HepG2 (cell line): Measurements from ENCODE around the gene SLC8A2. TPM values are rescaled to one million over a fixed set of nuclear protein-coding genes. Genes with fewer than 3 reads are reported as not detected.

Experiments
- CAMTA2 ChIP-seq: sonication (generic); formaldehyde crosslinking; IDR thresholded peaks from 2 replicates; pipeline ENCODE4 v1.4.0; 2020; ENCODE audit warnings: mild to moderate bottlenecking, missing genetic modification reagents, borderline replicate concordance
- ERF ChIP-seq: IDR thresholded peaks from 2 replicates; pipeline ENCODE4 v1.6.1; 2018; ENCODE audit warnings: missing biosample characterization, missing genetic modification reagents
- GZF1 ChIP-seq: sonication (generic); formaldehyde crosslinking; IDR thresholded peaks from 2 replicates; pipeline ENCODE4 v1.5.1; 2020; ENCODE audit warnings: mild to moderate bottlenecking, missing genetic modification reagents
- KDM5B ChIP-seq: sonication (generic); formaldehyde crosslinking; IDR thresholded peaks from 2 replicates; pipeline ENCODE4 v1.4.0; 2020; ENCODE audit warnings: missing genetic modification reagents, mild to moderate bottlenecking, borderline replicate concordance
- MNT ChIP-seq: fragments of 450-650 bp; IDR thresholded peaks from 2 replicates; pipeline ENCODE4 v1.6.1; 2016
- NFE2 ChIP-seq: sonication (generic); formaldehyde crosslinking; IDR thresholded peaks from 2 replicates; pipeline ENCODE4 v1.4.0; 2020; ENCODE audit warnings: missing genetic modification reagents
- NONO ChIP-seq, 2 experiments: fragments of 450-650 bp in 1 of 2; sonication (generic) in 1 of 2; formaldehyde crosslinking in 1 of 2; IDR thresholded peaks in 1 of 2; conservative IDR thresholded peaks in 1 of 2; 2 replicates each; pipeline versions ENCODE4 v1.6.1 to v1.8.0; 2017 to 2022; ENCODE audit warnings: mild to moderate bottlenecking in 1 of 2, missing genetic modification reagents in 1 of 2, moderate library complexity in 1 of 2
- PCBP2 ChIP-seq: fragments of 200-400 bp; formaldehyde crosslinking; optimal IDR thresholded peaks from 2 replicates; pipeline ENCODE3; 2018; ENCODE audit warnings: low read length, low read depth; ENCODE audit not compliant: poor library complexity, severe bottlenecking
- POLR2G ChIP-seq: fragments of 200-400 bp; formaldehyde crosslinking; IDR thresholded peaks from 2 replicates; pipeline ENCODE4 v1.6.1; 2018; ENCODE audit warnings: mild to moderate bottlenecking, low read depth, low read length, moderate library complexity
- RBM22 ChIP-seq: fragments of 200-400 bp; formaldehyde crosslinking; optimal IDR thresholded peaks from 2 replicates; pipeline ENCODE3; 2017; ENCODE audit warnings: mild to moderate bottlenecking, low read length, moderate library complexity
- SIX4 ChIP-seq: sonication (generic); formaldehyde crosslinking; IDR thresholded peaks from 2 replicates; pipeline ENCODE4 v1.4.0; 2020; ENCODE audit warnings: missing genetic modification reagents
- ZNF30 ChIP-seq: sonication (generic); formaldehyde crosslinking; IDR thresholded peaks from 2 replicates; pipeline ENCODE4 v1.5.0; 2020; ENCODE audit warnings: mild to moderate bottlenecking, missing genetic modification reagents
- ZNF773 ChIP-seq: sonication (generic); formaldehyde crosslinking; IDR thresholded peaks from 2 replicates; pipeline ENCODE4 v1.4.0; 2020; ENCODE audit warnings: missing genetic modification reagents, borderline replicate concordance
- ZNF780A ChIP-seq: sonication (generic); formaldehyde crosslinking; IDR thresholded peaks from 2 replicates; pipeline ENCODE4 v1.8.0; 2022; ENCODE audit warnings: mild to moderate bottlenecking, missing genetic modification reagents, moderate library complexity
- ZNF83 ChIP-seq: sonication (generic); formaldehyde crosslinking; IDR thresholded peaks from 2 replicates; pipeline ENCODE4 v1.4.0; 2020; ENCODE audit warnings: missing genetic modification reagents, mild to moderate bottlenecking, borderline replicate concordance
- ZNF850 ChIP-seq: sonication (generic); formaldehyde crosslinking; conservative IDR thresholded peaks from 2 replicates; pipeline ENCODE4 v1.9.0; 2021; ENCODE audit warnings: mild to moderate bottlenecking, missing genetic modification reagents
- ZSCAN5A ChIP-seq: sonication (generic); formaldehyde crosslinking; IDR thresholded peaks from 2 replicates; pipeline ENCODE4 v1.8.0; 2022; ENCODE audit warnings: mild to moderate bottlenecking, missing genetic modification reagents, borderline replicate concordance
- polyA plus RNA-seq, 8 experiments: library from polyadenylated mRNA; depleted of rRNA in 3 of 8; stranded (reverse) in 7 of 8; unstranded in 1 of 8; fragments of >200 nt; fragmentation: Illumina TruSeq in 4 of 8; extraction: Trizol in 4 of 8; gene quantifications; 2 replicates each; pipeline versions ENCODE4 v1.2.1 to v1.2.3, GENCODE V29; 2011 to 2016; ENCODE audit warnings: low read depth in 4 of 8, missing spikeins in 1 of 8, mixed read lengths in 1 of 8; ENCODE audit not compliant: insufficient read depth in 1 of 8
- total RNA-seq, 5 experiments: library from RNA; depleted of rRNA; stranded (reverse); fragments of >200 nt; fragmentation: Illumina TruSeq; extraction: Trizol; gene quantifications; 2 replicates each; pipeline ENCODE4 v1.2.3, GENCODE V29; 2016; ENCODE audit warnings: low read depth in 1 of 5
- TF ChIP-seq, protein P1 (sequence below): IDR thresholded peaks from 2 replicates; pipeline ENCODE4 v1.6.1; 2016; ENCODE audit warnings: missing genetic modification reagents, missing compliant biosample characterization
- TF ChIP-seq, protein P2 (sequence below): sonication (generic); formaldehyde crosslinking; IDR thresholded peaks from 2 replicates; pipeline ENCODE4 v1.4.0; 2020; ENCODE audit warnings: missing genetic modification reagents
- TF ChIP-seq, protein P3 (sequence below): sonication (generic); formaldehyde crosslinking; IDR thresholded peaks from 2 replicates; pipeline ENCODE4 v1.4.0; 2020; ENCODE audit warnings: missing genetic modification reagents

Gene SLC8A2
- total and polyA plus RNA-seq, 2 of the 13 experiments (the other 11 are each of a cell fraction or from before 2014, with no cell fraction given), result 0.02 TPM; not detected in 1

- no peak for TF ChIP-seq NONO (IDR thresholded peaks at IDR 0.05)
- peak; percentile 44; the same call in 1 of the 2 replicates for TF ChIP-seq NONO (CRISPR knock-in tag; conservative IDR thresholded peaks at IDR 0.05)
- TF ChIP-seq PCBP2, result no peak
- TF ChIP-seq KDM5B (CRISPR knock-in tag), result peak; percentile 65; the same call in 1 of the 2 replicates
- no peak for TF ChIP-seq ZNF850 (CRISPR knock-in tag)
- TF ChIP-seq ZNF780A (CRISPR knock-in tag), result no peak
- no peak for TF ChIP-seq ZNF773 (CRISPR knock-in tag)
- TF ChIP-seq NFE2 (CRISPR knock-in tag), result no peak
- TF ChIP-seq, protein P1, sequence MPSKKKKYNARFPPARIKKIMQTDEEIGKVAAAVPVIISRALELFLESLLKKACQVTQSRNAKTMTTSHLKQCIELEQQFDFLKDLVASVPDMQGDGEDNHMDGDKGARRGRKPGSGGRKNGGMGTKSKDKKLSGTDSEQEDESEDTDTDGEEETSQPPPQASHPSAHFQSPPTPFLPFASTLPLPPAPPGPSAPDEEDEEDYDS (CRISPR knock-in tag), result peak; percentile 11; the same call in 1 of the 2 replicates
- TF ChIP-seq RBM22, result no peak
- no peak for TF ChIP-seq GZF1 (CRISPR knock-in tag)
- TF ChIP-seq ZNF83 (CRISPR knock-in tag), result no peak; the same call in 1 of the 2 replicates
- TF ChIP-seq, protein P2, sequence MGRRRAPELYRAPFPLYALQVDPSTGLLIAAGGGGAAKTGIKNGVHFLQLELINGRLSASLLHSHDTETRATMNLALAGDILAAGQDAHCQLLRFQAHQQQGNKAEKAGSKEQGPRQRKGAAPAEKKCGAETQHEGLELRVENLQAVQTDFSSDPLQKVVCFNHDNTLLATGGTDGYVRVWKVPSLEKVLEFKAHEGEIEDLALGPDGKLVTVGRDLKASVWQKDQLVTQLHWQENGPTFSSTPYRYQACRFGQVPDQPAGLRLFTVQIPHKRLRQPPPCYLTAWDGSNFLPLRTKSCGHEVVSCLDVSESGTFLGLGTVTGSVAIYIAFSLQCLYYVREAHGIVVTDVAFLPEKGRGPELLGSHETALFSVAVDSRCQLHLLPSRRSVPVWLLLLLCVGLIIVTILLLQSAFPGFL (CRISPR knock-in tag), result no peak
- 0 out of 2 replicates have a peak, but pooled peaks have one; percentile 4 for TF ChIP-seq MNT
- no peak for TF ChIP-seq ERF (CRISPR knock-in tag)
- TF ChIP-seq CAMTA2 (CRISPR knock-in tag), result no peak
- no peak for TF ChIP-seq ZSCAN5A (CRISPR knock-in tag)
- TF ChIP-seq POLR2G, result peak; percentile 92
- TF ChIP-seq, protein P3, sequence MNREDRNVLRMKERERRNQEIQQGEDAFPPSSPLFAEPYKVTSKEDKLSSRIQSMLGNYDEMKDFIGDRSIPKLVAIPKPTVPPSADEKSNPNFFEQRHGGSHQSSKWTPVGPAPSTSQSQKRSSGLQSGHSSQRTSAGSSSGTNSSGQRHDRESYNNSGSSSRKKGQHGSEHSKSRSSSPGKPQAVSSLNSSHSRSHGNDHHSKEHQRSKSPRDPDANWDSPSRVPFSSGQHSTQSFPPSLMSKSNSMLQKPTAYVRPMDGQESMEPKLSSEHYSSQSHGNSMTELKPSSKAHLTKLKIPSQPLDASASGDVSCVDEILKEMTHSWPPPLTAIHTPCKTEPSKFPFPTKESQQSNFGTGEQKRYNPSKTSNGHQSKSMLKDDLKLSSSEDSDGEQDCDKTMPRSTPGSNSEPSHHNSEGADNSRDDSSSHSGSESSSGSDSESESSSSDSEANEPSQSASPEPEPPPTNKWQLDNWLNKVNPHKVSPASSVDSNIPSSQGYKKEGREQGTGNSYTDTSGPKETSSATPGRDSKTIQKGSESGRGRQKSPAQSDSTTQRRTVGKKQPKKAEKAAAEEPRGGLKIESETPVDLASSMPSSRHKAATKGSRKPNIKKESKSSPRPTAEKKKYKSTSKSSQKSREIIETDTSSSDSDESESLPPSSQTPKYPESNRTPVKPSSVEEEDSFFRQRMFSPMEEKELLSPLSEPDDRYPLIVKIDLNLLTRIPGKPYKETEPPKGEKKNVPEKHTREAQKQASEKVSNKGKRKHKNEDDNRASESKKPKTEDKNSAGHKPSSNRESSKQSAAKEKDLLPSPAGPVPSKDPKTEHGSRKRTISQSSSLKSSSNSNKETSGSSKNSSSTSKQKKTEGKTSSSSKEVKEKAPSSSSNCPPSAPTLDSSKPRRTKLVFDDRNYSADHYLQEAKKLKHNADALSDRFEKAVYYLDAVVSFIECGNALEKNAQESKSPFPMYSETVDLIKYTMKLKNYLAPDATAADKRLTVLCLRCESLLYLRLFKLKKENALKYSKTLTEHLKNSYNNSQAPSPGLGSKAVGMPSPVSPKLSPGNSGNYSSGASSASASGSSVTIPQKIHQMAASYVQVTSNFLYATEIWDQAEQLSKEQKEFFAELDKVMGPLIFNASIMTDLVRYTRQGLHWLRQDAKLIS (CRISPR knock-in tag), result no peak
- no peak for TF ChIP-seq ZNF30 (CRISPR knock-in tag)
- TF ChIP-seq SIX4 (CRISPR knock-in tag), result no peak
These were observed 12.4 kb upstream of the SLC8A2 start, which contains the start of gene KPTN (continued) for GRCh38 chr19:47483800-47484690.
